GM18526 (cell line): ENCODE measurements around the gene ANKRD13C.

Source experiments
- POLR2A ChIP-seq: IDR thresholded peaks from 3 replicates; pipeline ENCODE4 v1.6.1; 2011; ENCODE audit not compliant: insufficient read length; ENCODE audit errors: extremely low read depth

Gene ANKRD13C

GRCh38 chr1:70234733-70235132, 119.8 kb downstream of the ANKRD13C start:
- TF ChIP-seq POLR2A, result no peak

- TF ChIP-seq POLR2A, result no peak
Measured at GRCh38 chr1:70231475-70231874, 123.0 kb downstream of the ANKRD13C start.

GRCh38 chr1:70228670-70229069, 125.9 kb downstream of the ANKRD13C start:
- TF ChIP-seq POLR2A, result no peak

GRCh38 chr1:70227439-70227838, 127.1 kb downstream of the ANKRD13C start:
- no peak for TF ChIP-seq POLR2A

- TF ChIP-seq POLR2A, result no peak
Measured at GRCh38 chr1:70224954-70225353, 129.6 kb downstream of the ANKRD13C start.

- TF ChIP-seq POLR2A, result no peak
Measured at GRCh38 chr1:70222716-70223235, 131.7 kb downstream of the ANKRD13C start.

GRCh38 chr1:70221238-70222121, 133.0 kb downstream of the ANKRD13C start, which contains the start of gene SRSF11:
Gene SRSF11, plus strand, starts transcription at chr1:70221380. Its CDS starts 257 bp downstream, at chr1:70221637.
- TF ChIP-seq POLR2A, result peak; percentile 81

GRCh38 chr1:70220517-70221237, 133.8 kb downstream of the ANKRD13C start:
- no peak for TF ChIP-seq POLR2A

GRCh38 chr1:70220015-70220414, 134.5 kb downstream of the ANKRD13C start:
- no peak for TF ChIP-seq POLR2A

- no peak for TF ChIP-seq POLR2A
Measured at GRCh38 chr1:70211541-70211940, 143.0 kb downstream of the ANKRD13C start.

- no peak for TF ChIP-seq POLR2A
Measured at GRCh38 chr1:70210820-70211219, 143.7 kb downstream of the ANKRD13C start.
